Measurements from ENCODE around the gene CATSPERE.

- TF ChIP-seq TCF12 (IDR thresholded peaks at IDR 0.05; ENCODE audit: low read depth) (no peak), FOXM1 (IDR thresholded peaks at IDR 0.05; ENCODE audit: borderline replicate concordance, low read depth) (no peak), TAF1 (IDR thresholded peaks at IDR 0.05; ENCODE audit: low read depth) (no peak), YY1 (IDR thresholded peaks at IDR 0.05; ENCODE audit: low read depth) (no peak), EGR1 (IDR thresholded peaks at IDR 0.05) (no peak), RAD21 (IDR thresholded peaks at IDR 0.05; ENCODE audit: low read depth) (no peak), EP300 (IDR thresholded peaks at IDR 0.05; ENCODE audit: borderline replicate concordance) (no peak), REST (IDR thresholded peaks at IDR 0.05; ENCODE audit: low read depth) (no peak), TEAD4 (IDR thresholded peaks at IDR 0.05) (no peak)
- TF ChIP-seq, protein P1, sequence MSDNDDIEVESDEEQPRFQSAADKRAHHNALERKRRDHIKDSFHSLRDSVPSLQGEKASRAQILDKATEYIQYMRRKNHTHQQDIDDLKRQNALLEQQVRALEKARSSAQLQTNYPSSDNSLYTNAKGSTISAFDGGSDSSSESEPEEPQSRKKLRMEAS (IDR thresholded peaks at IDR 0.05): no peak
Observed at GRCh38 chr1:244674446-244674845, 213.4 kb downstream of the CATSPERE start.

All from Ishikawa (cell line).